Liver (tissue), 9 donors: Measurements from ENCODE around the gene KLK14. TPM values are rescaled to one million over a fixed set of nuclear protein-coding genes. Genes with fewer than 3 reads are reported as not detected.

ENCODE experiments used
- DNase-seq: peaks from one replicate; pipeline ENCODE4 v3.0.0-alpha.2; 2017; ENCODE audit warnings: low spot score
- H3K27ac ChIP-seq, 2 donors: one replicate each; pipeline ENCODE4 v1.7.0; 2013; ENCODE audit warnings: inconsistent platforms in 2 of 2, low read length in 2 of 2, control low read depth in 1 of 2, low read depth in 1 of 2, mild to moderate bottlenecking in 1 of 2
- H3K27me3 ChIP-seq, 4 donors: one replicate each; pipeline versions ENCODE4 v1.6.1 to v1.7.0; 2013; ENCODE audit warnings: low read length in 3 of 4, inconsistent platforms in 1 of 4, mild to moderate bottlenecking in 1 of 4, moderate library complexity in 1 of 4; ENCODE audit not compliant: control insufficient read depth in 4 of 4, insufficient read depth in 4 of 4
- H3K36me3 ChIP-seq, 4 donors: one replicate each; pipeline versions ENCODE4 v1.6.1 to v1.7.0; 2013; ENCODE audit warnings: low read length in 3 of 4, mild to moderate bottlenecking in 3 of 4, low read depth in 1 of 4, moderate library complexity in 1 of 4; ENCODE audit not compliant: control insufficient read depth in 4 of 4, insufficient read depth in 3 of 4
- H3K4me1 ChIP-seq, 4 donors: one replicate each; pipeline versions ENCODE4 v1.6.1 to v1.7.0; 2013; ENCODE audit warnings: low read length in 3 of 4, mild to moderate bottlenecking in 3 of 4, moderate library complexity in 1 of 4; ENCODE audit not compliant: control insufficient read depth in 4 of 4, insufficient read depth in 4 of 4
- H3K4me3 ChIP-seq, 3 donors: one replicate each; pipeline versions ENCODE4 v1.6.1 to v1.7.0; 2013; ENCODE audit warnings: low read length in 3 of 3, control low read depth in 1 of 3, low read depth in 1 of 3, mild to moderate bottlenecking in 1 of 3
- H3K9ac ChIP-seq, 2 donors: one replicate each; pipeline ENCODE4 v1.7.0; 2013; ENCODE audit warnings: low read length in 2 of 2, mild to moderate bottlenecking in 2 of 2, moderate library complexity in 2 of 2, control low read depth in 1 of 2, low read depth in 1 of 2
- H3K9me3 ChIP-seq, 4 donors: one replicate each; pipeline versions ENCODE4 v1.6.1 to v1.7.0; 2013; ENCODE audit warnings: low read length in 3 of 4; ENCODE audit not compliant: control insufficient read depth in 4 of 4
- ATF3 ChIP-seq: IDR thresholded peaks from 2 replicates; pipeline ENCODE4 v1.6.1; 2016; ENCODE audit warnings: antibody characterized with exemption
- EGR1 ChIP-seq, 2 donors: IDR thresholded peaks; 2 replicates each; pipeline ENCODE4 v1.6.1; 2016 to 2018; ENCODE audit warnings: antibody characterized with exemption in 2 of 2, low read depth in 2 of 2
- FOXA1 ChIP-seq: IDR thresholded peaks from 2 replicates; pipeline ENCODE4 v1.6.1; 2016; ENCODE audit warnings: antibody characterized with exemption
- FOXA2 ChIP-seq: IDR thresholded peaks from 2 replicates; pipeline ENCODE4 v1.6.1; 2016; ENCODE audit warnings: antibody characterized with exemption
- GABPA ChIP-seq, 2 donors: IDR thresholded peaks in 1 of 2; conservative IDR thresholded peaks in 1 of 2; 2 replicates each; pipeline ENCODE4 v1.6.1; 2016; ENCODE audit warnings: antibody characterized with exemption in 2 of 2, mild to moderate bottlenecking in 1 of 2, moderate library complexity in 1 of 2
- HNF4A ChIP-seq, 2 donors: conservative IDR thresholded peaks; 2 replicates each; pipeline ENCODE4 v1.6.1; 2016; ENCODE audit warnings: antibody characterized with exemption in 2 of 2, mild to moderate bottlenecking in 2 of 2
- JUND ChIP-seq, 2 donors: IDR thresholded peaks; 2 replicates each; pipeline ENCODE4 v1.6.1; 2016; ENCODE audit warnings: antibody characterized with exemption in 2 of 2
- MAX ChIP-seq: IDR thresholded peaks from 2 replicates; pipeline ENCODE4 v1.6.1; 2016; ENCODE audit warnings: antibody characterized with exemption
- NR2F2 ChIP-seq: IDR thresholded peaks from 2 replicates; pipeline ENCODE4 v1.6.1; 2016; ENCODE audit warnings: antibody characterized with exemption
- RAD21 ChIP-seq, 2 donors: IDR thresholded peaks; 2 replicates each; pipeline ENCODE4 v1.6.1; 2016; ENCODE audit warnings: antibody characterized with exemption in 2 of 2, mild to moderate bottlenecking in 2 of 2
- REST ChIP-seq: IDR thresholded peaks from 2 replicates; pipeline ENCODE4 v1.6.1; 2016; ENCODE audit warnings: antibody characterized with exemption, mild to moderate bottlenecking
- RXRA ChIP-seq, 2 donors: IDR thresholded peaks; 2 replicates each; pipeline ENCODE4 v1.6.1; 2017 to 2018; ENCODE audit warnings: antibody characterized with exemption in 2 of 2, mild to moderate bottlenecking in 1 of 2
- SP1 ChIP-seq: IDR thresholded peaks from 2 replicates; pipeline ENCODE4 v1.6.1; 2018; ENCODE audit warnings: antibody characterized with exemption, mild to moderate bottlenecking
- YY1 ChIP-seq: IDR thresholded peaks from 2 replicates; pipeline ENCODE4 v1.6.1; 2016; ENCODE audit warnings: antibody characterized with exemption, mild to moderate bottlenecking
- ZBTB33 ChIP-seq: IDR thresholded peaks from 2 replicates; pipeline ENCODE4 v1.6.1; 2016; ENCODE audit warnings: antibody characterized with exemption
- WGBS: extraction: QIAGEN DNeasy Blood & Tissue Kit; methylation state at CpG from one replicate; pipeline ENCODE4 v1.1.7; 2013; 5-methylcytosine and 5-hydroxymethylcytosine counted together
- polyA plus RNA-seq, 2 donors: library from polyadenylated mRNA; stranded (reverse) in 1 of 2; unstranded in 1 of 2; fragments of 200-250 nt in 1 of 2; fragments of >200 nt in 1 of 2; fragmentation: Nextera tagmentation in 1 of 2; extraction: Ambion mirVana in 1 of 2; gene quantifications; one replicate each; pipeline versions ENCODE4 v1.2.1 to v1.2.3, GENCODE V29; 2013 to 2015
- total RNA-seq, 2 donors: library from RNA; depleted of rRNA; stranded (reverse); fragments of >200 nt; gene quantifications; one replicate each; pipeline ENCODE4 v1.2.3, GENCODE V29; 2014
- donor health status: healthy.
- donor health status: healthy.
- donor health status: healthy.
- donor health status: healthy.
- donor health status: healthy.

The KLK14 gene
- total and polyA plus RNA-seq, 4 donors: 0.06 TPM; not detected in 3

- Histone ChIP-seq H3K9ac (no peak overlapping the region), H3K36me3 (no peaks in the 10 kb centered on the region), H3K4me1 (peaks cover 0 to 7% (median 2%) of the 10 kb centered on the region in 4 donors), H3K27ac (no peak overlapping the region), H3K27me3 (no peaks in the 10 kb centered on the region), H3K4me3 (no peak overlapping the region), H3K9me3 (no peaks in the 10 kb centered on the region)
- 78% methylated on average over 6 of the region's 6 CpGs for WGBS
- no peak for DNase-seq
- TF ChIP-seq SP1: no peak
- no peak for TF ChIP-seq FOXA1
- TF ChIP-seq FOXA2: no peak
- no peak for TF ChIP-seq ATF3
- TF ChIP-seq GABPA (IDR thresholded peaks at IDR 0.05 in 1 of 2, conservative IDR thresholded peaks at IDR 0.05 in 1 of 2): no peak
- TF ChIP-seq JUND (IDR thresholded peaks at IDR 0.05): no peak
- no peak for TF ChIP-seq RAD21 (IDR thresholded peaks at IDR 0.05)
- no peak for TF ChIP-seq RXRA (IDR thresholded peaks at IDR 0.05)
- no peak for TF ChIP-seq YY1
- no peak for TF ChIP-seq NR2F2
- no peak for TF ChIP-seq EGR1 (IDR thresholded peaks at IDR 0.05; ENCODE audit: low read depth in 2 of 2)
- no peak for TF ChIP-seq MAX
- no peak for TF ChIP-seq ZBTB33
- no peak for TF ChIP-seq HNF4A (conservative IDR thresholded peaks at IDR 0.05)
Measured at GRCh38 chr19:51120160-51120559, 37.5 kb upstream of the KLK14 start.

- no peaks in the 10 kb centered on the region for H3K27me3 ChIP-seq
- peaks cover 0 to 7% (median 2%) of the 10 kb centered on the region in 4 donors for H3K4me1 ChIP-seq
- H3K36me3 ChIP-seq: no peaks in the 10 kb centered on the region
- no peak for TF ChIP-seq YY1
- no peak for TF ChIP-seq FOXA2
- TF ChIP-seq FOXA1: no peak
- TF ChIP-seq RXRA (IDR thresholded peaks at IDR 0.05): no peak
- TF ChIP-seq RAD21 (IDR thresholded peaks at IDR 0.05): no peak
- TF ChIP-seq SP1: no peak
- no peak for TF ChIP-seq NR2F2
- TF ChIP-seq JUND (IDR thresholded peaks at IDR 0.05): no peak
- TF ChIP-seq REST: no peak
- no peak for TF ChIP-seq EGR1 (IDR thresholded peaks at IDR 0.05; ENCODE audit: low read depth in 2 of 2)
- 77% methylated on average over 6 of the region's 6 CpGs for WGBS
- no peak overlapping the region for H3K9ac ChIP-seq
- DNase-seq: no peak
- H3K9me3 ChIP-seq: no peaks in the 10 kb centered on the region
- no peak overlapping the region for H3K27ac ChIP-seq
- no peak overlapping the region for H3K4me3 ChIP-seq
Measured at GRCh38 chr19:51119611-51120010, 36.9 kb upstream of the KLK14 start.
